OCI-LY7 (cell line): Measurements from ENCODE around the gene ATP11C.

Experiments
- EZH2phosphoT487 ChIP-seq: fragments of 200-600 bp; sonication (generic); IDR thresholded peaks from 2 replicates; pipeline ENCODE4 v1.6.1; 2018; ENCODE audit warnings: low read depth, borderline replicate concordance, mild to moderate bottlenecking, mixed run types, antibody characterized with exemption, low read length, moderate library complexity, mixed read lengths
- TF ChIP-seq, protein P1 (sequence below): fragments of 200-600 bp; sonication (generic); conservative IDR thresholded peaks from 2 replicates; pipeline ENCODE4 v1.5.1; 2014; ENCODE audit warnings: mild to moderate bottlenecking, antibody characterized with exemption, low read length, moderate library complexity, mixed read lengths

DNA sequence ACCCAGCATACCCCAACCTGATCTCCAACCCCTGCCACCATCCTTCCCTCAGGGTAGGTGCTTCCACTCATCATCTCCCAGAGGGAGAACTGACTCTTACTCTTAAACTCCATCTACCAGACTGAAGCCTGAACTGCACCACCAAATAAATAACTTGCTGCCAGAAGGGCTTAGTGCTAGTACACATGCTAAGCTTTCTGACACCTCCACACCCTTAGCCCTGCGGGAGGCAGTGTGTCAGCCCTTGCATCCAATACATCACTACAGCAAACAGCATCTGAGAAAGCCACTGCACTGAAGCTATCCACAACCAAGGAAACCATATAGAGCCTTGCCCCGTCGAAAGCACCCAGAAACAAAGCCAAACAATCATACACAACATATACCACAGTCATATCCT lies 156.3 kb downstream of the ATP11C start:
- TF ChIP-seq, protein P1, sequence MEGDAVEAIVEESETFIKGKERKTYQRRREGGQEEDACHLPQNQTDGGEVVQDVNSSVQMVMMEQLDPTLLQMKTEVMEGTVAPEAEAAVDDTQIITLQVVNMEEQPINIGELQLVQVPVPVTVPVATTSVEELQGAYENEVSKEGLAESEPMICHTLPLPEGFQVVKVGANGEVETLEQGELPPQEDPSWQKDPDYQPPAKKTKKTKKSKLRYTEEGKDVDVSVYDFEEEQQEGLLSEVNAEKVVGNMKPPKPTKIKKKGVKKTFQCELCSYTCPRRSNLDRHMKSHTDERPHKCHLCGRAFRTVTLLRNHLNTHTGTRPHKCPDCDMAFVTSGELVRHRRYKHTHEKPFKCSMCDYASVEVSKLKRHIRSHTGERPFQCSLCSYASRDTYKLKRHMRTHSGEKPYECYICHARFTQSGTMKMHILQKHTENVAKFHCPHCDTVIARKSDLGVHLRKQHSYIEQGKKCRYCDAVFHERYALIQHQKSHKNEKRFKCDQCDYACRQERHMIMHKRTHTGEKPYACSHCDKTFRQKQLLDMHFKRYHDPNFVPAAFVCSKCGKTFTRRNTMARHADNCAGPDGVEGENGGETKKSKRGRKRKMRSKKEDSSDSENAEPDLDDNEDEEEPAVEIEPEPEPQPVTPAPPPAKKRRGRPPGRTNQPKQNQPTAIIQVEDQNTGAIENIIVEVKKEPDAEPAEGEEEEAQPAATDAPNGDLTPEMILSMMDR, result no peak
- TF ChIP-seq EZH2phosphoT487, result no peak
